ENCODE measurements around the gene RIBC2.
"Not testable (repeated sequence)": the region's sequence is repeated elsewhere in the genome, so short reads cannot be mapped to it uniquely, and the experiment has no call there.

Gene RIBC2

DNA sequence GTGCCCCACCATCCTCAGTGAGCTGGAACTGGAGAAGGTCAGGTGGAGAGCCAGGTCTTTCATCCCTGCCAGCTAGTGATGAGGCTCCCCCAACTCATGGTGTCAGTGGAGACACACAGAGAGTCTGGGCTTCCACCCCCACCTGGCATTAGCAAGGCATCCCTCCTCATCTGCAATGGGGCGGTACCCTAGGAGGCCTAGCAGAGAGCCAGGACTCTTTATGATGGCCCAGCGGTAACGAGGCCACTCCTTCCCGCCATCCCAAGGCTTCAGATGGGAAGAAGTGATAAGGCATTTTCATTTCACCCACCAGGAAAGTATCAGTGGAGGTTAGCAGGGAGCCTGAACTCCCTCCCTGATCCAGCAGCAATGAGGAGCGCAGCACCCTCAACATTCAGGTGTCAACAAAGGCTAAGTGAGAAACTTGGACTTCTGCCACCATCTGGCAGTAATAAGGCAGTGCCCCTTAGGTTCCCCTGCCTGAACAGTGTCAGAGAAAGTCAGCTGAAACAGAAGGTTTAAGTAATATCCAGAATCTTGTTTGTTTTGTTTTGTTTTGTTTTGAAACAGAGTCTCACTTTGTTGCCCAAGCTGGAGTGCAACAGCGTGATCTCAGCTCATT, 48.7 kb downstream of the RIBC2 start:
- peak; percentile 22 for DNase-seq (ENCODE audit: low read depth, low spot score)
- no peak overlapping the region for H3K4me3 ChIP-seq (ENCODE audit: low read length)

DNA sequence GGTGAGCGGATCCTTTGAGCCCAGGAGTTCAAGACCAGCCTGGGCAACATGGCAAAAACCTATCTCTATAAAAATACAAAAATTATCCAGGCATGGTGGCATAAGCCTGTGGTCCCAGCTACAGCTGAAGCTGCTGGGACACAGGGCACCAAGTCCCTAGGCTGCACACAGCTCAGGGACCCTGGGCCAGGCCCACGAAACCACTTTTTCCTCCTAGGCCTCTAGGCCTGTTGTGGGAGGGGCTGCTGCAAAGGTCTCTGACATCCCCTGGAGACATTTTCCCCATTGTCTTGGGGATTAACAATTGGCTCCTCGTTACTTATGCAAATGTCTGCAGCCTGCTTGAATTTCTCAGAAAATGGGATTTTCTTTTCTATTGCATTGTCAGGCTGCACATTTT, 50.2 kb downstream of the RIBC2 start:
- not testable (repeated sequence) for H3K4me3 ChIP-seq (ENCODE audit: low read length); DNase-seq (ENCODE audit: low read depth, low spot score)

GRCh38 chr22:45465633-45466032, 52.1 kb downstream of the RIBC2 start:
- DNase-seq (ENCODE audit: low read depth, low spot score) = no peak
- H3K4me3 ChIP-seq (ENCODE audit: low read length) = no peak overlapping the region

DNA sequence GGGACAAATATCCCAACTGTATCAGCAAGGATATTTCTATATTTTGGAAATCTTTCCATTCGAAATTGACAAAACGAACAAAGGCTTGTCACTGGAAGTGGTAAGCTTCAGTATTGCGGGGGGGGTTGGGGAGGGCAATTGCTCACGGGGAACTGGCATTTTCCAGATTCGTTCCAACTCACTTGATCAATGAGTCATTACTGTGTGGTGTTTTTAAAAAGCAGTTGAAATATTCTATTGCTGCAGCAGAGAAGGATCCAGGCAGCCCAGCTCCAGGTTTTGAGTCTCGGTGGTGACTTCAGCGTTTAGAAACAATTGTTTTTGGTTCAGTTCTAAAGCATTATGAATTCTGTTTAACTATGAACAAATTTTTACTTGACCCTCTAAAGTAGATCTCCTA, 55.4 kb downstream of the RIBC2 start:
- DNase-seq (ENCODE audit: low read depth, low spot score) = no peak
- no peak overlapping the region for H3K4me3 ChIP-seq (ENCODE audit: low read length)

GRCh38 chr22:45469281-45470073, 56.0 kb downstream of the RIBC2 start:
- no peak overlapping the region for H3K4me3 ChIP-seq (ENCODE audit: low read length)
- DNase-seq (ENCODE audit: low read depth, low spot score) = no peak

DNA sequence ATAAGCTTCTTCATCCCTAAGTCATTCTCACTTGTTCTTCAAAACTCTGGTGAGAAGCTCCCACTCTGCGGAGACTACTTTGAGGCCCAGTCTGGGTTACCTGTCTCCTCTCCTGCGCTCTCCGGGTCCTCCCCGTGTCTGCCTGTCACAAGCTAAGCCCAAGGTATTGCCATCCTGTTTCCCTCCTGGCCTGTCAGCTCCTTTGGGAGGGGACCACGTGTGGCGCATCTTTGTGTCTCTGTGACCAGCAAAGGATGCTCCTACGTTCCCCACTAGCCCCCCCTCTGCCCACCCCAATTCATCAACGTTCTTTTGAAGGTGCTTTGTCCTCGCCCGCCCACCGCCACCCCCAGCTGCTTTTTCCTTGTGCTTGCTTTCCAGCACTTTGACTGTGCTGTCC, 57.4 kb downstream of the RIBC2 start:
- H3K4me3 ChIP-seq (ENCODE audit: low read length) = no peak overlapping the region
- no peak for DNase-seq (ENCODE audit: low read depth, low spot score)

- no peak for DNase-seq (ENCODE audit: low read depth, low spot score)
- no peak overlapping the region for H3K4me3 ChIP-seq (ENCODE audit: low read length)
Observed at GRCh38 chr22:45472426-45472825, 58.9 kb downstream of the RIBC2 start.

DNA sequence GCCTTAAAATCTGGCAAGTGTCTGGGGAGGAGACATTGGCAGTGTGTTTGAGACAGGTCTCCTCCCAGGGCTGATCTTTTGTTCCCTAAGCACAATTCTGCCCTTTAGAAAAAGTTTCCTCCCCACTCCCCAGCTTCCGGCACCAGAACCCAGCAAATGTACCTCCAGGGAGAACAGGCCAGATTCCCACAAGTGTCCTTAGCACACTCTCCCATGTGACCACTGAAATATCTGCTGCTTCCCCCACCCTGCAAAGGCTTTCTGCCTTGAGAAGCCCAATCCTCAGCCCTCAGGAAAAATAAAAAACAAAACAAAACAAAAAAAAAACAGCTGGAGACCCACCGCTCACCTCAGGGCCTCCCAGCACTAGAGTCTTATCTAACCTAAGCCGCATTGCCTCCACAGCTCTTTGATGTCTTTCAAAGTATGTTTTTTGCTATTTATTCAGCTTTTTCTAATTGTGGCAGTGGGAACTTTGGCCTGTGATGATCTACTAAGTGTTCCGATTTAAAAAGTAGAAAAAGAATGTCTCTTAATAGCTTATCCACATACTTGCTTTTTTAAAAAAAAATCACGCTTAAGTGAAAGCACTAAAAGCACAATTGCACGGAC, 60.2 kb downstream of the RIBC2 start:
- no peak overlapping the region for H3K4me3 ChIP-seq (ENCODE audit: low read length)
- DNase-seq (ENCODE audit: low read depth, low spot score) = peak; percentile 16

DNA sequence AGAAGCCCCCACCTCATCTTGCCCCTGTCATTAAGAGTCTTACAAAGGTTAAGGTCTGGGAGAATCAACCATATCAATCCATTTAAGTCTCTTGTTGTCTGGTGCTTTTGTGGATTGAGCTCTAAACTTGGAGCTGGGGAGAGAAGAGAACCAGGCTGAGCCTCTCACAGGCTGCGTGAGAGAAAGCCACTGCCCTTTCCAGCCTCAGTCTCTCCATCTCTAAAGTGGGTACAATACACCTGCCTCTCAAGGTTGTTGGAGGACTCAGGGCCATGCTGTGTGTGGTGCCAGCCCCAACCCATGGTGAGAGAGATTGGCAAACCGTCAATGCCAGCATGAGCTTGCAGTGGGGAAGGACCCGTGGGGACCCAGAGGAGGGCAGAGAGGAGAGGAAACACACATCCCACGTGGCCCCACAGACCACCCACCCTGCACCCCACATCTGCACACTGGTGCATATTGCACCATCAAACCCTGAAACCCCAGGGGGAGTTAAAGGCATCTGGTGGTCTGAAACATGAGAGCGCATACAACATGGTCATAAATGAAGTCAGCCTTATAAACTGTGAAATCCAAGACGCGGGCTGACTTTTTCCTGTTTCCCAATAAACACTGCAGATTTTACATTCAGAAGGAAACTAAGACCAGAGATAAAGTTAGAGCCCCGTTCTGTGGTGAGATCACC, 61.7 kb downstream of the RIBC2 start:
- H3K4me3 ChIP-seq (ENCODE audit: low read length) = no peak overlapping the region
- DNase-seq (ENCODE audit: low read depth, low spot score) = no peak

- no peak for DNase-seq (ENCODE audit: low read depth, low spot score)
Observed at GRCh38 chr22:45475851-45476514, 62.5 kb downstream of the RIBC2 start.

DNA sequence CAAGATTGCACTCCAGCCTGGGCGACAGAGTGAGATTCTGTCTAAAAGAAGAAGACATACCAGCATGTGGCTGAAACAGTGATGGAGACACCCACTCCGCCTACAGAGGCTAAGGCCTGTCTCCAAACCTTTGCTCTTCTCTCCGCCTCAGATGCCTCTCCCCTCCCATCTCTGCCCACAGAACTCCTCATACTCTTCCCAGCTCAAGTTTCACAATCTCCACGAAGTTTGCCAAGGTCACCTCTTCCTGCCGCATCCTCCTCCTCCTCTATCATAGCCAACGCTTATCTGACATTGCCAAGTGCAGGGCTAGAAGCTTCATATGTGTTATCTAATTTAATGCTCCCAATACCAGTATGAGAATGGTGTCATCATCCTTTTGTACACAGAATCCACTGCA, 63.3 kb downstream of the RIBC2 start:
- no peak for DNase-seq (ENCODE audit: low read depth, low spot score)
- no peak overlapping the region for H3K4me3 ChIP-seq (ENCODE audit: low read length)

More at GRCh38 chr22:45475851-45476514, 62.5 kb downstream of the RIBC2 start:
- H3K4me3 ChIP-seq (ENCODE audit: low read length) = no peak overlapping the region

DNA sequence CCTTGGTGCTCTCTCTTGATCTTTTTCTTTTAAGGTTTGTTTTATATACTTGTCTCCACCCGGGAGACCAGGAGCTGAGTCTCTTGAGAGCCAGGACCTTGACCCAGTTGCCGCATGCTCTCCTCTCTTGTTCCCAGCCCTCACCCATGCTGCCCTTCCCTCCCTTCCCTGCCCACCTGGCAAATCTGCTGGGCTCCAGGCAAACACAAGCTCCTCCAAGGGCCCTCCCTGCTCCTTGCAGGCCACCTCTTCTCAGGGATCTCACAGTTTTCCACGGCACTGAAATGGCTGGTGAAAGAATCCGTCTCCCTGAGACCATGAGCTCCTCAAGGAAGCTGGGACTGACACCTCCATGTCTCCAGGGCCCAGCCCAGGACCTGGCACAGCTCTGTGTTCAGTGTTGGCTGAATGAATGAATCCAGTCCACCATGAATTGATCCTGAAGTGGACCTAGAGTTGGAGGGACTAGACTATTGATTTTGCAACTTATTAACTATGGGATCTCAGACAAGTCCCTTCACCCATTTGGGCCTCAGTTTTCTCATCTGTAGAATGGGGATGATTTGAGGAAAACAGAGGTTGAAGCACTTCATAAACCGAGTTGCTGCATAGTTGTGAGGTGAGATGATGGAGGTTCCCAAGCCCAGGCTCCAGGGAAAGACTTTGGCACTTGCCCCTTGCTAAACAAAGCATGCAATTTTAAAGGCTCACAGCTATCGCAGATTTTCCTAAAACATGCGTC, 64.0 kb downstream of the RIBC2 start:
- DNase-seq (ENCODE audit: low read depth, low spot score) = no peak
- no peak overlapping the region for H3K4me3 ChIP-seq (ENCODE audit: low read length)

- DNase-seq (ENCODE audit: low read depth, low spot score) = no peak
- H3K4me3 ChIP-seq (ENCODE audit: low read length) = no peak overlapping the region
Observed at GRCh38 chr22:45478108-45478771, 64.7 kb downstream of the RIBC2 start.

GRCh38 chr22:45480717-45481116, 67.2 kb downstream of the RIBC2 start:
- no peak for DNase-seq (ENCODE audit: low read depth, low spot score)
- H3K4me3 ChIP-seq (ENCODE audit: low read length) = no peak overlapping the region

- no peak overlapping the region for H3K4me3 ChIP-seq (ENCODE audit: low read length)
Observed at GRCh38 chr22:45481661-45482060, 68.2 kb downstream of the RIBC2 start.

More at GRCh38 chr22:45481661-45482060, 68.2 kb downstream of the RIBC2 start:
- DNase-seq (ENCODE audit: low read depth, low spot score) = no peak
